HEK293T (cell line): ENCODE measurements around the gene MTOR.

Experiments used
- ARNT ChIP-seq: fragments of 450-650 bp; IDR thresholded peaks from 2 replicates; pipeline ENCODE4 v1.6.1; 2017; ENCODE audit warnings: mild to moderate bottlenecking
- BHLHE40 ChIP-seq: fragments of 450-650 bp; IDR thresholded peaks from 2 replicates; pipeline ENCODE4 v1.6.1; 2016; ENCODE audit warnings: mild to moderate bottlenecking, moderate library complexity, borderline replicate concordance
- ELF4 ChIP-seq: fragments of 450-650 bp; IDR thresholded peaks from 2 replicates; pipeline ENCODE4 v1.6.1; 2017; ENCODE audit warnings: antibody characterized with exemption
- FOXA1 ChIP-seq: fragments of 450-650 bp; IDR thresholded peaks from 2 replicates; pipeline ENCODE4 v1.6.1; 2016; ENCODE audit warnings: mild to moderate bottlenecking
- FOXK2 ChIP-seq: fragments of 450-650 bp; IDR thresholded peaks from 2 replicates; pipeline ENCODE4 v1.6.1; 2016; ENCODE audit warnings: mild to moderate bottlenecking
- FOXM1 ChIP-seq: fragments of 450-650 bp; IDR thresholded peaks from 2 replicates; pipeline ENCODE4 v1.6.1; 2017; ENCODE audit warnings: mild to moderate bottlenecking, borderline replicate concordance
- HDGF ChIP-seq: fragments of 450-650 bp; IDR thresholded peaks from 2 replicates; pipeline ENCODE4 v1.6.1; 2017; ENCODE audit warnings: antibody characterized with exemption, borderline replicate concordance
- NFRKB ChIP-seq: fragments of 450-650 bp; IDR thresholded peaks from 2 replicates; pipeline ENCODE4 v1.6.1; 2016; ENCODE audit warnings: mild to moderate bottlenecking, moderate library complexity
- SP1 ChIP-seq: fragments of 450-650 bp; IDR thresholded peaks from 2 replicates; pipeline ENCODE4 v1.6.1; 2017
- TARDBP ChIP-seq: fragments of 450-650 bp; IDR thresholded peaks from 2 replicates; pipeline ENCODE4 v1.6.1; 2016
- ZNF384 ChIP-seq: fragments of 450-650 bp; IDR thresholded peaks from 2 replicates; pipeline ENCODE4 v1.6.1; 2016
- TF ChIP-seq, protein P1 (sequence below): fragments of 450-650 bp; IDR thresholded peaks from 2 replicates; pipeline ENCODE4 v1.6.1; 2016

- no peak for TF ChIP-seq HDGF
- TF ChIP-seq FOXM1, result no peak
- TF ChIP-seq ELF4, result no peak
- no peak for TF ChIP-seq SP1
- TF ChIP-seq ZNF384, result no peak
- TF ChIP-seq BHLHE40, result no peak
- no peak for TF ChIP-seq FOXA1
- no peak for TF ChIP-seq FOXK2
- TF ChIP-seq TARDBP, result no peak
- TF ChIP-seq NFRKB, result no peak
- TF ChIP-seq, protein P1, sequence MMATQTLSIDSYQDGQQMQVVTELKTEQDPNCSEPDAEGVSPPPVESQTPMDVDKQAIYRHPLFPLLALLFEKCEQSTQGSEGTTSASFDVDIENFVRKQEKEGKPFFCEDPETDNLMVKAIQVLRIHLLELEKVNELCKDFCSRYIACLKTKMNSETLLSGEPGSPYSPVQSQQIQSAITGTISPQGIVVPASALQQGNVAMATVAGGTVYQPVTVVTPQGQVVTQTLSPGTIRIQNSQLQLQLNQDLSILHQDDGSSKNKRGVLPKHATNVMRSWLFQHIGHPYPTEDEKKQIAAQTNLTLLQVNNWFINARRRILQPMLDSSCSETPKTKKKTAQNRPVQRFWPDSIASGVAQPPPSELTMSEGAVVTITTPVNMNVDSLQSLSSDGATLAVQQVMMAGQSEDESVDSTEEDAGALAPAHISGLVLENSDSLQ, result no peak
- TF ChIP-seq ARNT, result no peak
Observed at GRCh38 chr1:11071463-11072215, 190.7 kb downstream of the MTOR start.
